ENCODE data around the gene DNAAF5. TPM values are rescaled to one million over a fixed set of nuclear protein-coding genes. Genes with fewer than 3 reads are reported as not detected.

Gene DNAAF5
- total RNA-seq, 2 experiments from 2014 or later: 42.6 to 58.5 TPM

DNA sequence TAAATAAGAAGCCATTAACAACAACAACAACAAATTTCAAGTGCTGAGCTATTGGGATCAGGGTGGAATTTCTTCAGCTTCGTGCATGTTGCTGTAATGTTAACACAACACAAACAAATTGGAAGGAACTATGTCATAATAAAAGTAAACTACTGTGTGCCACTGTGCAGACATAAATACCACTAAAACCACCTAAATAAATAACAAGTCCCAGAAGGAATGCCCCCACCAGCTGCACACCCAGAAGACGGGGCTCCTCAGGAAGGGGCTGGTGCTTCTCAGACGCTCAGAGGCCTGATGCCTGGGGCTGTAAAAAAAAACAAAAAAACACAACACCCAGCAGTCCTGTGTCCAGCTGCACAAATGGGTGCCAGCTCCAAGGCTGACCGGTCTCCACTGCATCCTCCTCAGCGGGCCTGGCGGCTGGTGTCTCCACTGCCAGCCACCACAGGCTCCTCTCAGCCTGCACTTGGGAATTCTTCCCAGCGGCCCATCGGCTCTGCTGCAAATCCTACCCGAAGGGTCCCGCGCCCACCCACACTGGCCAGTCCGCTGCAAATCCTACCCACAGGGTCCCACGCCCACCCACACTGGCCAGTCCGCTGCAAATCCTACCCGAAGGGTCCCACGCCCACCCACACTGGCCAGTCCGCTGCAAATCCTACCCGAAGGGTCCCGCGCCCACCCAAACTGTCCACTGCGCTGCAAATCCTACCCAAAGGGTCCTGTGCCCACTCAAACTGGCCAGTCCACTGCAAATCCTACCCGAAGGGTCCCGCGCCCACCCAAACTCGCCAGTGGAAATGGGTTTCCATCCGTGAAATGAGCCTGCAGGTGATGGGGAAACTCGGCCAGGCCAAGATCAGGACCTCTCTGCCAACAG lies 35.8 kb upstream of the DNAAF5 start:
- no peak for TF ChIP-seq EZH2phosphoT487 (IDR thresholded peaks at IDR 0.05; ENCODE audit: borderline replicate concordance, low read depth, low read length)
- TF ChIP-seq, protein P1, sequence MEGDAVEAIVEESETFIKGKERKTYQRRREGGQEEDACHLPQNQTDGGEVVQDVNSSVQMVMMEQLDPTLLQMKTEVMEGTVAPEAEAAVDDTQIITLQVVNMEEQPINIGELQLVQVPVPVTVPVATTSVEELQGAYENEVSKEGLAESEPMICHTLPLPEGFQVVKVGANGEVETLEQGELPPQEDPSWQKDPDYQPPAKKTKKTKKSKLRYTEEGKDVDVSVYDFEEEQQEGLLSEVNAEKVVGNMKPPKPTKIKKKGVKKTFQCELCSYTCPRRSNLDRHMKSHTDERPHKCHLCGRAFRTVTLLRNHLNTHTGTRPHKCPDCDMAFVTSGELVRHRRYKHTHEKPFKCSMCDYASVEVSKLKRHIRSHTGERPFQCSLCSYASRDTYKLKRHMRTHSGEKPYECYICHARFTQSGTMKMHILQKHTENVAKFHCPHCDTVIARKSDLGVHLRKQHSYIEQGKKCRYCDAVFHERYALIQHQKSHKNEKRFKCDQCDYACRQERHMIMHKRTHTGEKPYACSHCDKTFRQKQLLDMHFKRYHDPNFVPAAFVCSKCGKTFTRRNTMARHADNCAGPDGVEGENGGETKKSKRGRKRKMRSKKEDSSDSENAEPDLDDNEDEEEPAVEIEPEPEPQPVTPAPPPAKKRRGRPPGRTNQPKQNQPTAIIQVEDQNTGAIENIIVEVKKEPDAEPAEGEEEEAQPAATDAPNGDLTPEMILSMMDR (conservative IDR thresholded peaks at IDR 0.05; ENCODE audit: low read length): no peak
- intact Hi-C loops (cut with micrococcal nuclease; ENCODE audit: unreplicated experiment): no loop called here
- H3K4me2 ChIP-seq (ENCODE audit: low read length): no peak overlapping the region
- no peak overlapping the region for H3K27ac ChIP-seq (ENCODE audit: low read depth, low read length, poor library complexity, severe bottlenecking)
- no peaks in the 10 kb centered on the region for H4K20me1 ChIP-seq (ENCODE audit: insufficient read depth, low read length)
- H3K4me1 ChIP-seq (ENCODE audit: insufficient read depth, low read length, poor library complexity, severe bottlenecking): no peaks in the 10 kb centered on the region
- peaks cover 50% of the 10 kb centered on the region for H3K36me3 ChIP-seq (ENCODE audit: insufficient read depth, low read length)
- H2AFZ ChIP-seq (ENCODE audit: low read length): no peak overlapping the region
- no peaks in the 10 kb centered on the region for H3K9me2 ChIP-seq (ENCODE audit: insufficient read depth, low read length)
- H3K79me2 ChIP-seq (ENCODE audit: insufficient read depth, low read depth, low read length): no peaks in the 10 kb centered on the region
- ChIA-PET POLR2A (no interaction called here), CTCF (ENCODE audit: unreplicated experiment) (no interaction called here)
- BruUV-seq (replicated peaks): no TSS peak
- no peak for DNase-seq (ENCODE audit: low spot score)
- H3K4me3 ChIP-seq (ENCODE audit: low read depth, low read length, poor library complexity, severe bottlenecking): no peak overlapping the region
- peaks cover 18% of the 10 kb centered on the region for H3K9me3 ChIP-seq (ENCODE audit: low read length)

DNA sequence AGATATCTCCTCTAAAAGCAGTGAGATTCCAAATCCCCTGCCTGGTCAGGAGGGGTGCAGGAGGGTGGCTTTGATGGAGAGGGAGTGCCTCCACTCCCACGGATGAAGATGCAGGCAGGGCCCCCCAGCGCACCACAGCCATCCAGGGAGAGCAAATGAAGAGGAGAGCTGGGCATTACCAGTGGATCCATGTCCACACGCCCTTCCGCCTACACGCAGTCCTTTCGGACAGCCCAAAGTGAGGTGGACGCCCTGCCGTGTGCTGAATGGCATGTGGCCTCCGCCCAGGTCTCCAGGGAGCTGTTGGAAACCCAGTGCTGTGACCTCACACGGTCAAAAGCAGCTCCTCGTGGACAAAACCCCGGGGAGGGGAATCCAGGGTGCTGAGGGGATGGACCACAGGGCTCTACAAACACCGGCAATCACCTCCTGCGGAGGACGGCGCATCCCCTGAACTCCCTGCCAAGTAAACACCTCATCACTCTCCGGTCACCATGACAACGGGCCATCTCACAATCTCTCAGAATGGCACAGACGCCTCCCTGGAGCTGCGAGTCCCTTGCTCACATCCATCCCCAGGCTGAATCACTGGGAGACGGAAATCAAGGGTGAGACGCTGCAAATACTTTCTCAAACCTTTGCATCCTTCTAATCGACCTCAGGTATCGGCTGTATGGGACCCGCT lies 35.0 kb upstream of the DNAAF5 start:
- BruUV-seq (replicated peaks): no TSS peak
- no peak overlapping the region for H3K4me3 ChIP-seq (ENCODE audit: low read depth, low read length, poor library complexity, severe bottlenecking)
- H3K9me3 ChIP-seq (ENCODE audit: low read length): peaks cover 10% of the 10 kb centered on the region
- CTCF ChIA-PET (ENCODE audit: unreplicated experiment): no interaction called here
- intact Hi-C loops (cut with micrococcal nuclease; ENCODE audit: unreplicated experiment): no loop called here
- no peaks in the 10 kb centered on the region for H4K20me1 ChIP-seq (ENCODE audit: insufficient read depth, low read length)
- H3K36me3 ChIP-seq (ENCODE audit: insufficient read depth, low read length): peaks cover 48% of the 10 kb centered on the region
- POLR2A ChIA-PET: no interaction called here
- no peaks in the 10 kb centered on the region for H3K79me2 ChIP-seq (ENCODE audit: insufficient read depth, low read depth, low read length)
- H3K27ac ChIP-seq (ENCODE audit: low read depth, low read length, poor library complexity, severe bottlenecking): no peak overlapping the region
- DNase-seq (ENCODE audit: low spot score): no peak
- no peaks in the 10 kb centered on the region for H3K9me2 ChIP-seq (ENCODE audit: insufficient read depth, low read length)
- H3K4me2 ChIP-seq (ENCODE audit: low read length): no peak overlapping the region
- no peak overlapping the region for H2AFZ ChIP-seq (ENCODE audit: low read length)
- H3K4me1 ChIP-seq (ENCODE audit: insufficient read depth, low read length, poor library complexity, severe bottlenecking): no peaks in the 10 kb centered on the region
- TF ChIP-seq EZH2phosphoT487 (IDR thresholded peaks at IDR 0.05; ENCODE audit: borderline replicate concordance, low read depth, low read length): no peak
- TF ChIP-seq, protein P1 (conservative IDR thresholded peaks at IDR 0.05; ENCODE audit: low read length): no peak

DNA sequence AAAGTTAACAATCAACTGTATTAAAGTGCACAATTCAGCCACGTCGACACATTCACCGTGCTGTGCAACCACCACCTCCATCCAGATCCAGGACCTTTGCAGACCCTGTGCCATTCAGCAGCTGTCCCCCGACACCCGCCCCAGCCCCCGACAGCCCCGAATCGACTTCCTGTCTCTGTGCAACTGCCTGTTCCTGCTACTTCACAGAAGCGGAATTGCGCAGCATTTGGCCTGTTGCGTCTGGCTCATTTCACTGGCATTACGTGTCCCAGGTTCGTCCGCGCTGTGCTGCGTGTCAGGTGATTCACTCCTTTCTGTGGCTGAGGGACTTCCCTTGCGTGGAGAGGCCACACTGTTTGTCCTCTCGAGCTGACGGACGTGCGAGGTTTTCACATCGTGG lies 33.2 kb upstream of the DNAAF5 start:
- H3K4me3 ChIP-seq (ENCODE audit: low read depth, low read length, poor library complexity, severe bottlenecking): no peak overlapping the region
- CTCF ChIA-PET (ENCODE audit: unreplicated experiment): no interaction called here
- DNase-seq (ENCODE audit: low spot score): no peak
- intact Hi-C loops (cut with micrococcal nuclease; ENCODE audit: unreplicated experiment): no loop called here
- no peaks in the 10 kb centered on the region for H3K4me1 ChIP-seq (ENCODE audit: insufficient read depth, low read length, poor library complexity, severe bottlenecking)
- TF ChIP-seq EZH2phosphoT487 (IDR thresholded peaks at IDR 0.05; ENCODE audit: borderline replicate concordance, low read depth, low read length): no peak
- TF ChIP-seq, protein P1 (conservative IDR thresholded peaks at IDR 0.05; ENCODE audit: low read length): no peak
- no peaks in the 10 kb centered on the region for H4K20me1 ChIP-seq (ENCODE audit: insufficient read depth, low read length)
- peaks cover 6% of the 10 kb centered on the region; the same call in 1 of the 2 replicates for H3K9me3 ChIP-seq (ENCODE audit: low read length)
- H3K27ac ChIP-seq (ENCODE audit: low read depth, low read length, poor library complexity, severe bottlenecking): no peak overlapping the region
- no peak overlapping the region for H3K4me2 ChIP-seq (ENCODE audit: low read length)
- H3K9me2 ChIP-seq (ENCODE audit: insufficient read depth, low read length): no peaks in the 10 kb centered on the region
- POLR2A ChIA-PET: no interaction called here
- no TSS peak for BruUV-seq (replicated peaks)
- no peaks in the 10 kb centered on the region for H3K79me2 ChIP-seq (ENCODE audit: insufficient read depth, low read depth, low read length)
- H3K36me3 ChIP-seq (ENCODE audit: insufficient read depth, low read length): peaks cover 44% of the 10 kb centered on the region
- no peak overlapping the region for H2AFZ ChIP-seq (ENCODE audit: low read length)
